Measurements from ENCODE around the gene GRID1.

- TF ChIP-seq, protein P1, sequence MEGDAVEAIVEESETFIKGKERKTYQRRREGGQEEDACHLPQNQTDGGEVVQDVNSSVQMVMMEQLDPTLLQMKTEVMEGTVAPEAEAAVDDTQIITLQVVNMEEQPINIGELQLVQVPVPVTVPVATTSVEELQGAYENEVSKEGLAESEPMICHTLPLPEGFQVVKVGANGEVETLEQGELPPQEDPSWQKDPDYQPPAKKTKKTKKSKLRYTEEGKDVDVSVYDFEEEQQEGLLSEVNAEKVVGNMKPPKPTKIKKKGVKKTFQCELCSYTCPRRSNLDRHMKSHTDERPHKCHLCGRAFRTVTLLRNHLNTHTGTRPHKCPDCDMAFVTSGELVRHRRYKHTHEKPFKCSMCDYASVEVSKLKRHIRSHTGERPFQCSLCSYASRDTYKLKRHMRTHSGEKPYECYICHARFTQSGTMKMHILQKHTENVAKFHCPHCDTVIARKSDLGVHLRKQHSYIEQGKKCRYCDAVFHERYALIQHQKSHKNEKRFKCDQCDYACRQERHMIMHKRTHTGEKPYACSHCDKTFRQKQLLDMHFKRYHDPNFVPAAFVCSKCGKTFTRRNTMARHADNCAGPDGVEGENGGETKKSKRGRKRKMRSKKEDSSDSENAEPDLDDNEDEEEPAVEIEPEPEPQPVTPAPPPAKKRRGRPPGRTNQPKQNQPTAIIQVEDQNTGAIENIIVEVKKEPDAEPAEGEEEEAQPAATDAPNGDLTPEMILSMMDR (IDR thresholded peaks at IDR 0.05; ENCODE audit: insufficient read depth, low read depth, low read length), result no peak
- no peak for TF ChIP-seq EZH2 (IDR thresholded peaks at IDR 0.05; ENCODE audit: insufficient read depth, low read length)
Measured at GRCh38 chr10:86301971-86302370, 64.6 kb downstream of the GRID1 start.
